Progenitor cell of endocrine pancreas (in vitro differentiated cells): ENCODE results near the gene TBCE. TPM values are rescaled to one million over a fixed set of nuclear protein-coding genes. Genes with fewer than 3 reads are reported as not detected.
A peak's percentile ranks its signal among the peaks of the same experiment; 100 is the strongest.

Experiments used
- DNase-seq: peaks from one replicate; pipeline ENCODE4 v3.0.0; 2021; ENCODE audit warnings: low spot score; ENCODE audit not compliant: unreplicated experiment
- H3K27ac Mint-ChIP-seq: 2 replicates; pipeline ENCODE4 v1.8.0; 2021; ENCODE audit warnings: mild to moderate bottlenecking, moderate library complexity, mixed read lengths
- H3K27me3 Mint-ChIP-seq: 2 replicates; pipeline ENCODE4 v1.8.0; 2021; ENCODE audit warnings: mixed read lengths
- H3K36me3 Mint-ChIP-seq: 2 replicates; pipeline ENCODE4 v1.8.0; 2022; ENCODE audit warnings: mixed read lengths; ENCODE audit not compliant: insufficient read depth
- H3K4me1 Mint-ChIP-seq: 2 replicates; pipeline ENCODE4 v1.8.0; 2021; ENCODE audit warnings: low read depth, mixed read lengths
- H3K4me3 Mint-ChIP-seq: 2 replicates; pipeline ENCODE4 v1.8.0; 2021; ENCODE audit warnings: low read depth, mild to moderate bottlenecking, moderate library complexity, mixed read lengths
- H3K9me3 Mint-ChIP-seq: 2 replicates; pipeline ENCODE4 v1.8.0; 2021; ENCODE audit warnings: low read depth, mixed read lengths
- total RNA-seq: library from RNA; stranded (reverse); gene quantifications from 2 replicates; pipeline ENCODE4 v1.2.1, GENCODE V29; 2021
- TF ChIP-seq, protein P1 (sequence below): fragments of 200-600 bp; sonication (generic); IDR thresholded peaks from one replicate; pipeline ENCODE4 v1.5.0; 2021; ENCODE audit warnings: antibody characterized with exemption, mild to moderate bottlenecking; ENCODE audit not compliant: unreplicated experiment

TBCE gene
- total RNA-seq, 1 donor from 2014 or later = 40.7 TPM

- peak overlapping the region; percentile 86 for H3K4me3 Mint-ChIP-seq
- no peak for DNase-seq
Observed at GRCh38 chr1:235325854-235326253, 41.4 kb upstream of the TBCE start.

DNA sequence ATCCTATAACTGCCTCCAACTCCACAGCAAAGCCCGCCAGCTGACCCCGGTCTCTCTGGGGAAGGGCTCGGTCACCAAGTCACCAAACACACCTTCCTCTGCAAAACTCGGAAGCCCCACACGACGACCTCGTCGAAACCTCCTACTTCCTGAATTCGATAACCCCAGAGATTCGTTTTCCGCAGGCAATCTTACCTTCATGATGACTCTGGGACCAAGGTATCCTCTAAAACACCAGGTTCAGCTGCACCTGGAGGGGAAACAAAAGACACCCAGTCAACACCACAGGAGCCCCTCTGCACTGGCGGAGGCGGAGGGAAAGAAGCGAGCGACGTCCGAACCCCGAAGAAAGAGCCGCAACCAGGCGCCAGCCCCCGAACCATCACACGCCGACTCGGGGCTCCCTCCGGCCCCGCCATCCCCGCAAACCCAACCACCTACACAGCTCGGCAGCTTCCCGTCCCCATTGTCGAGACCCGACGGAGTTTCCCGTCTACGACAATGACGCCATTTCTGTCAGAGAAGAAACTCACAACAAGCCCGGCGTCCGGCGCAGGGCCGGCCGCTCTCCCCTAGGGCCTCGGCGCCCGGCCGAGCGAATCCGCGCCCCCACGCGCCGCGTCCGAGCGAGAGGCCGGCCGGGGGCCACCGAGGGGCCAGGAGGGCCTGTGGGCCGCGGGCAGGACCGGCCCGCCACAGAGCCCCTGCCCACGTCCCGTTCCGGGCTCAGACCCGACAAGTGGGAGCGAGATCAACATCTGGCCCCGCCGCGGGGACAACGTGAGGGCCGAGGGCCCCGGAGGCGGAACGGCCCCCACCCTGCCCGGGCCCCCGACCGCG, 40.3 kb upstream of the TBCE start:
- Mint-ChIP-seq H3K4me3 (peak overlapping the region; percentile 86), H3K4me1 (peaks cover 20% of the 10 kb centered on the region), H3K9me3 (no peaks in the 10 kb centered on the region), H3K36me3 (peaks cover 7% of the 10 kb centered on the region), H3K27me3 (no peaks in the 10 kb centered on the region), H3K27ac (peak overlapping the region; percentile 98)
- peak; percentile 17 for DNase-seq
- TF ChIP-seq, protein P1, sequence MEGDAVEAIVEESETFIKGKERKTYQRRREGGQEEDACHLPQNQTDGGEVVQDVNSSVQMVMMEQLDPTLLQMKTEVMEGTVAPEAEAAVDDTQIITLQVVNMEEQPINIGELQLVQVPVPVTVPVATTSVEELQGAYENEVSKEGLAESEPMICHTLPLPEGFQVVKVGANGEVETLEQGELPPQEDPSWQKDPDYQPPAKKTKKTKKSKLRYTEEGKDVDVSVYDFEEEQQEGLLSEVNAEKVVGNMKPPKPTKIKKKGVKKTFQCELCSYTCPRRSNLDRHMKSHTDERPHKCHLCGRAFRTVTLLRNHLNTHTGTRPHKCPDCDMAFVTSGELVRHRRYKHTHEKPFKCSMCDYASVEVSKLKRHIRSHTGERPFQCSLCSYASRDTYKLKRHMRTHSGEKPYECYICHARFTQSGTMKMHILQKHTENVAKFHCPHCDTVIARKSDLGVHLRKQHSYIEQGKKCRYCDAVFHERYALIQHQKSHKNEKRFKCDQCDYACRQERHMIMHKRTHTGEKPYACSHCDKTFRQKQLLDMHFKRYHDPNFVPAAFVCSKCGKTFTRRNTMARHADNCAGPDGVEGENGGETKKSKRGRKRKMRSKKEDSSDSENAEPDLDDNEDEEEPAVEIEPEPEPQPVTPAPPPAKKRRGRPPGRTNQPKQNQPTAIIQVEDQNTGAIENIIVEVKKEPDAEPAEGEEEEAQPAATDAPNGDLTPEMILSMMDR = no peak

More at GRCh38 chr1:235325854-235326253, 41.4 kb upstream of the TBCE start:
- TF ChIP-seq, protein P1 = no peak
- Mint-ChIP-seq H3K36me3 (peaks cover 8% of the 10 kb centered on the region), H3K9me3 (no peaks in the 10 kb centered on the region), H3K4me1 (peaks cover 23% of the 10 kb centered on the region), H3K27ac (peak overlapping the region; percentile 98), H3K27me3 (no peaks in the 10 kb centered on the region)

DNA sequence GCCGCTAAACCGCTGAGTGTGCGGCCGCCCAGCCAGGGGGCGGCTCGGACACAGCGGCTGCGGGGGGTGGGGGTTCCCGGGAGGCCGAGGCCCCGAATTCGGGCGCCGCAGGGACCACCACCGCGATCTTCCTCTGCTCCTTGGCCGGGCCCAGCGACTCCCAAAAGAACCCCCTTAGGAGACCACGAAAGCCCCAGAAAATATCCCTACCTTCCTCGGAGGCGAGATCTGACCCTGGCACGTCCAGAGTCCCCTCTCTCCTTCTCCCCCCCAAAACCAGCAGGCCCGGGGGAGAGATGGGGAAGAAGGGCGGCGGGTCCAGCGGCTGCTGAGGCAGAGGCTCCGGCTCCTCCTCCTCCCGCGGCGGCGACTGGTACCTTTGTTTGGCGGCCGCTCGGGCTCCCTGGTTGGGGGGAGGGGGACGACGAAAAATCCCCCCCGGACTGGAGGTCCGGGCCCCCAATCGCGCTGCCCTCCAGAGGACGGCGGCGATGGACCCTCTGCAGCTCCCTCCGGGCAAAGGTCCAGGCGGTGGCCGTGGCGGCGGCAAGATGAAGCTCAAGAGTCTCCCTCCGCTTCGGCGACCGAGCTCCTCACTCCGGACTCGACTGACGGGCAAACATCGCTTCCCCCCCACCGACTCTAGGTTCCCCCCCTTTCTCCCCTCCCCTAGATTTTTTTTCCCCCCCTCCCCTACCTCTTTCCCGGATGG, 39.5 kb upstream of the TBCE start, which contains the start of gene ARID4B:
ARID4B (minus strand) TSS at position 621 of the 712 bp plus-strand sequence. CDS start 1,260 bp downstream, outside the sequence.
- H3K27me3 Mint-ChIP-seq = no peaks in the 10 kb centered on the region
- DNase-seq = peak; percentile 63
- H3K4me1 Mint-ChIP-seq = peaks cover 22% of the 10 kb centered on the region
- peaks cover 7% of the 10 kb centered on the region for H3K36me3 Mint-ChIP-seq
- peak within 1 kb of the TSS; percentile 98 for H3K27ac Mint-ChIP-seq
- no peaks in the 10 kb centered on the region for H3K9me3 Mint-ChIP-seq
- H3K4me3 Mint-ChIP-seq = peak within 1 kb of the TSS; percentile 86
- TF ChIP-seq, protein P1 = no peak

DNA sequence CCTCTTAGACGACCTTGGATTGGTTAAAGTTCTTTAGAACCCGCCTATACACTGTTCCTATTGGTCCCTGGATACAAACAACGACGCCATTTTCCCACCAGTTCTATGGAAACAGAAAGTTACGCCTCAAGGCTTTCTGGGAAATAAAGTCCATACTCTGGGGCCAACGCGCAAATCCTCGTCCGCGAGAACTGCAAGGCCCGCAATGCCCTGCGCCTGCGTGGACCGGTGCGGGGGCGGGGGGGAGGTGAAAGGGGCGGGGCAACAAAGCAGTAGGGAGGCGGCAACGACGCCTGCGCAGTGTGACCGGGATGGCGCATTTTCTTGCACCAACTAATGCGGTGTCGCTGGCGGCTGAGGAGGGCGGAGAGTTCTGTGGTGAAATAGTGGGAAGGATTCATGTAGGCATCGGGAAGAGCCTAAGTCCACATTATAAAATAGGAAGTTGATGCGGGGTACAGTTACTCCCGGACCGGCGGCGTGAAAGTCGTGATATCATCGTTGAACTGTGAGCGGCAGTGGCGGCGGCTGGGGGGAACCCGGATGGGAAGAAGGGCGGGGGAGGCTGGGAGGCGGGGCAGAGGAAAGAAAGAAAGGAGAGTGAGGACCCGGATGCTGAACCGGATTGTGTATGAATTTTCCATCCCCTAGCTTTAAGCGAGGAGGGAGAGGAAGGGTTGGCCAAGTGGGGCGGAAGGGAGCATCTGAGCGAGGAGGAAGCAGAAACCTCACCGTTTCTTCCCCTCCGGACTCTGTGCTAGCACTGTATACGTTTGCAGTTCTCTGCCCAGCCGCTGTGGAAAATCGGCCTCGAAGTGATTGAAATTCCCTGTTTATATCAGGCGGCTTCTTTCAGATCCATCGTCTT, 38.7 kb upstream of the TBCE start, which contains the start of gene GGPS1:
GGPS1 (plus strand) TSS at position 300 of the 868 bp plus-strand sequence. CDS start 6,695 bp downstream, outside the sequence.
- Mint-ChIP-seq H3K4me3 (no peak within 1 kb of the TSS), H3K4me1 (peaks cover 23% of the 10 kb centered on the region), H3K36me3 (peaks cover 7% of the 10 kb centered on the region), H3K9me3 (no peaks in the 10 kb centered on the region), H3K27me3 (no peaks in the 10 kb centered on the region), H3K27ac (no peak within 1 kb of the TSS)
- peak; percentile 96 for DNase-seq
- TF ChIP-seq, protein P1 = no peak
